H1 (cell line): ENCODE measurements around the gene RAB3A. TPM values are rescaled to one million over a fixed set of nuclear protein-coding genes. Genes with fewer than 3 reads are reported as not detected.

Source experiments
- ASH2L ChIP-seq: fragments of 200-600, 300-600 bp; sonication (generic); IDR thresholded peaks from one replicate; pipeline ENCODE4 v1.7.1; 2017; ENCODE audit warnings: low read length
- CHD7 ChIP-seq: fragments of 300-600 bp; sonication (generic); IDR thresholded peaks from 2 replicates; pipeline ENCODE4 v1.7.1; 2012; ENCODE audit warnings: low read length, moderate library complexity, mild to moderate bottlenecking, inconsistent platforms; ENCODE audit not compliant: insufficient replicate concordance
- EP300 ChIP-seq, 2 experiments: IDR thresholded peaks; 1 replicate in 1 of 2; 2 replicates in 1 of 2; pipeline ENCODE4 v1.6.1; 2011 to 2012; ENCODE audit warnings: low read depth in 2 of 2, low read length in 2 of 2, mild to moderate bottlenecking in 2 of 2, borderline replicate concordance in 1 of 2, inconsistent platforms in 1 of 2, moderate library complexity in 1 of 2
- FOSL1 ChIP-seq: IDR thresholded peaks from 2 replicates; pipeline ENCODE4 v1.6.1; 2011; ENCODE audit warnings: mild to moderate bottlenecking, low read depth, low read length, moderate library complexity; ENCODE audit not compliant: insufficient read depth
- SIN3A ChIP-seq, 2 experiments: IDR thresholded peaks in 1 of 2; conservative IDR thresholded peaks in 1 of 2; 2 replicates each; pipeline ENCODE4 v1.6.1; 2011 to 2012; ENCODE audit warnings: low read length in 2 of 2, improper control_type of control experiment in 1 of 2, low read depth in 1 of 2, mild to moderate bottlenecking in 1 of 2
- SP1 ChIP-seq: IDR thresholded peaks from 2 replicates; pipeline ENCODE4 v1.6.1; 2011; ENCODE audit warnings: low read depth, low read length
- SP2 ChIP-seq: IDR thresholded peaks from 2 replicates; pipeline ENCODE4 v1.6.1; 2012; ENCODE audit warnings: mild to moderate bottlenecking, low read length, inconsistent platforms
- polyA plus RNA-seq, 7 experiments: library from polyadenylated mRNA; depleted of rRNA in 3 of 7; stranded (reverse) in 5 of 7; unstranded in 2 of 7; fragments of >200 nt in 5 of 7; fragments of 200-250 nt in 2 of 7; gene quantifications; 1 replicate in 5 of 7; 2 replicates in 1 of 7; 4 replicates in 1 of 7; pipeline versions ENCODE4 v1.2.1 to v1.2.3, GENCODE V29; 2011 to 2013; ENCODE audit warnings: missing spikeins in 2 of 7, mixed read lengths in 2 of 7
- total RNA-seq: library from RNA; stranded (reverse); fragmentation: NEBNext Ultra II Directional; extraction: Animal tissue kit (Norgen Biotek cat#: 25700); gene quantifications from 2 replicates; pipeline ENCODE4 v1.2.1, GENCODE V29; 2021
- TF ChIP-seq, protein P1 (sequence below): IDR thresholded peaks from 2 replicates; pipeline ENCODE4 v1.6.1; 2011; ENCODE audit warnings: low read depth, mild to moderate bottlenecking, low read length; ENCODE audit not compliant: insufficient read depth
- TF ChIP-seq, protein P2 (sequence below): IDR thresholded peaks from 2 replicates; pipeline ENCODE4 v1.6.1; 2012; ENCODE audit warnings: inconsistent platforms

RAB3A gene
- total and polyA plus RNA-seq, 2 of the 8 experiments (the other 6 are each of a cell fraction or from before 2014, with no cell fraction given): 13.6 to 14.2 TPM

DNA sequence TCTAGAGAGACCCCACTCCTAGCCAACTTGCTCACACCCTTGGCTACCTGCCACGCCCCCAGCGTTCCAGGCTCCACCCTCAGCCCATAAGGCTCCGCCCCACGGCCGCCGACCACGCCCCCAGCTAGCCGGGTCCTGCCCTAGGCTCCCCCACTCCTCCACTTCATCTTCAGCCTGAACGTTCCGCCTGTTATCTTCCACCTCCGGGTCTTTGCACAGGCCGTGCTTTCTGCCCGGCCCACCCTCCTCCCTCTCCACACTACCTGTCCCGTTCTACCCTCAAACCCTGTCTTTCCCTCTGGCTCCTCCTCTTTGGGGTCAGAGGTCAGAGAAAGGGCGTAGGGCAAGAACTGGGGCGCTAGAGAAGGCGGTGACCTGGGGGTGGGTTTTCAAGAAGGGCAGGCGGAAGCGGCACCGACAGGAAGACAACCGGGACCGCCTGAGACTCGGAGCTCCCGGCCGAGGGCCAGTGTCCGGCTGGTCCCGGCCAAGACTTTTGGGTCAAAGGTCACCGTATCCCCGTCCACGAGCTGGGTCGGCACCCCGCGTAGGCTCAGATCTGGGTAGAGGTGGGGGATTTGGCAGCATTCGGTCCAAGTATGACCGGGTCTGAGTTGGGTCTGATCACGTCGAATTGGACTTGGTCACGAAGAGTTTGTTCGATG, 20.1 kb upstream of the RAB3A start (continued):
- TF ChIP-seq CHD7: no peak
- TF ChIP-seq EP300 (IDR thresholded peaks at IDR 0.05; ENCODE audit: borderline replicate concordance in 1 of 2, low read depth in 2 of 2, low read length in 2 of 2): no peak
- TF ChIP-seq, protein P1, sequence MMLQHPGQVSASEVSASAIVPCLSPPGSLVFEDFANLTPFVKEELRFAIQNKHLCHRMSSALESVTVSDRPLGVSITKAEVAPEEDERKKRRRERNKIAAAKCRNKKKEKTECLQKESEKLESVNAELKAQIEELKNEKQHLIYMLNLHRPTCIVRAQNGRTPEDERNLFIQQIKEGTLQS: no peak
- TF ChIP-seq, protein P2, sequence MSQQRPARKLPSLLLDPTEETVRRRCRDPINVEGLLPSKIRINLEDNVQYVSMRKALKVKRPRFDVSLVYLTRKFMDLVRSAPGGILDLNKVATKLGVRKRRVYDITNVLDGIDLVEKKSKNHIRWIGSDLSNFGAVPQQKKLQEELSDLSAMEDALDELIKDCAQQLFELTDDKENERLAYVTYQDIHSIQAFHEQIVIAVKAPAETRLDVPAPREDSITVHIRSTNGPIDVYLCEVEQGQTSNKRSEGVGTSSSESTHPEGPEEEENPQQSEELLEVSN: no peak
- TF ChIP-seq ASH2L: no peak
- TF ChIP-seq FOSL1: no peak
- TF ChIP-seq SIN3A (conservative IDR thresholded peaks at IDR 0.05 in 1 of 2, IDR thresholded peaks at IDR 0.05 in 1 of 2; ENCODE audit: low read depth in 1 of 2, low read length in 2 of 2): peak in 1 of 2 experiments; percentile 72; a peak in 1 of 4 replicates
- no peak for TF ChIP-seq SP2
- TF ChIP-seq SP1: peak; percentile 96
